SK-MEL-5 (cell line): ENCODE measurements around the gene NUP93. TPM values are rescaled to one million over a fixed set of nuclear protein-coding genes. Genes with fewer than 3 reads are reported as not detected.
A peak's percentile ranks its signal among the peaks of the same experiment; 100 is the strongest.

Experiments
- DNase-seq: peaks from one replicate; pipeline ENCODE4 v3.0.0-alpha.2; 2016; ENCODE audit warnings: low read depth, low spot score
- in situ Hi-C: cut with HindIII; loops from 2 replicates; pipeline ENCODE4 v1.10.0; 2016; ENCODE audit warnings: low sequenced_read_pairs, high pct_unique_total_duplicates, low pct_unique_long_range_greater_than_20kb
- total RNA-seq: library from RNA; depleted of rRNA; stranded (reverse); fragments of >200 nt; shearing (Covaris generic); gene quantifications from 2 replicates; pipeline ENCODE4 v1.2.3, GENCODE V29; 2014

The NUP93 gene
- total RNA-seq, 1 experiment from 2014 or later: 132 TPM

DNA sequence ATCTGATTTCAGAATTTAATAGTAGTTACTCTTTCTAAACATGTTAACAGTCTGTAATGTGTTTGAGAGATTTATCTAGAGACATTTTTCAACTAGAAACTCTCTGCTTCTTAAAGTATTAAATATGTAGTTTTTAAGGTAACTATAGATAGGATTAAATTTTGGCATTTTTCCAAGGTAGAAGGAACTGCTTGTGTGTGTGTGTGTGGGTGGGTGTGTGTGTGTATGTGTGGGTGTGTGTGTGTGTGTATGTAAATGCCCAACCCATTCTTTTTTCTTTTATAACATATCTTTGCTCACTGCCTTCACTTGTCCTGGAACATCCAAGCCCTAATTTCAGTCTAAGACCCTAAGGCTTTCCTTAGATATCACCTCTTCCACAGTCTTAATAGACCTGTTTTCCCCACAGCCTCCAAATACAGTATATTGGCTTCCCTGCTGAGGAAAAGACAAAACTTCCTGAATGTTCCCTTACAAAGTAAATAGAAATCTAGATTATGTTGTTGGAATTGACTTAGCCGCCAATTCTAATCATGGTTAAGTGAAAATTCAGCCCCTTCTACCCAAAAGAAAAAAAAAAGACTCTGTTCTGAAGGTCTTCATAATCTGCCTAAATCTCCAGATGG is 33.5 kb downstream of the NUP93 start:
- no peak for DNase-seq
- in situ Hi-C loops: no loop called here

DNA sequence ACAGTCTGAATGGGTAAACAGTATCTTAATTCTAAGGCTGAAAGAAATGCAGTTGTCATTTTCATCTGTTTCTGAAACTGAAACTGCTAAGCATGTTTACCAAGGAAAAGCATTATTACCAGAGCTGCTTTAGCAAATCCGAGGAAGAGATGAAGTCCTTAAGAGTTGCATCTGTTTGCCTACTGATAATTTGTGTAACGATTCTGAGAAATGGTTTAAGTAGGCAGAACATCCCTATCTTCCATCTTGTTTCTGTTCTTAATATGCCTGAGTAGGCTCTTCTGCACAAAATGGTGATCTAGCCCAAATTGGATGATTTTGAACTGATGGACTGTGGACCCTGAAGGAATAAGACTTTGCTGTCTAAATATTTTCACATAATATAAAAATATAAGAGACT is 34.9 kb downstream of the NUP93 start:
- no peak for DNase-seq
- in situ Hi-C loops: no loop called here

DNA sequence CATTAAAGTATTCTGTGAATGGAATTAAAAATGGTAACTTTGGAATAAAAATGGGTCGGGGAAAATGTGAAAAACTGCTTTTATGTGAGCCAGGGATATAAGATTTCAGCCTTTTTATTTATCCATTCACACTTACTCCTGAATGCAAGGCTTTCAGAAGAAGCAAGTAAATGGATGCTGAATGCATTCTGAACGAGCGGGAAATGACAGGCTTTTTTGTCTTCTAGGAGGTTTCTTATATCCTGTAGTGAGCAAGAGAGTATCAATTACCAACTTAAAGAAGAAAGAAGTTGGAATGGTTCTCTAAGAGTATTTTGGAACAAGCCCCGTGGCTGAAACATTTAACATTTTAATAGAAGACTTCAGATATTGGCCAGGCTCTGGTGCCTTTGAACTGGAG is 36.0 kb downstream of the NUP93 start:
- in situ Hi-C loops: no loop called here

DNA sequence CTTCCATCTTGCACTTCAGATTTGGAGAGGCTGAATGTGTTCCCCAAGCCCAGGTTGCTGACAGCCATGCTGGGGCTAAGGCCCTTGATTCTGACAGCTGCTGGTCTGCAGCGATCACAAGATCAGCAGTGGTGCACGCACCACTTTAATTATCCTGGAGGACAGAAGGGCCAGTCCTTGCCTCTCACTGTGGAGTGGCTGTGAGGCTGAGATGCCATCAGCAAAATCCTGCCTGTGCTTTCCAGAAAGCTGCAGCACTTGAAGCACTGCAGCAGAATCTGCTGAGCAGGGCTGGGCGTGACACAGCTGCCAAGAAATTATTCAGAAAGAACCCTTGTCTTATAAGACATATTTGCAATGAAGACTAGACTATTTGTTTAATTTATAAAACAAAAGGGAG is 37.1 kb downstream of the NUP93 start:
- in situ Hi-C loops: no loop called here
- no peak for DNase-seq

More for the DNA sequence above, 36.0 kb downstream of the NUP93 start:
- no peak for DNase-seq

DNA sequence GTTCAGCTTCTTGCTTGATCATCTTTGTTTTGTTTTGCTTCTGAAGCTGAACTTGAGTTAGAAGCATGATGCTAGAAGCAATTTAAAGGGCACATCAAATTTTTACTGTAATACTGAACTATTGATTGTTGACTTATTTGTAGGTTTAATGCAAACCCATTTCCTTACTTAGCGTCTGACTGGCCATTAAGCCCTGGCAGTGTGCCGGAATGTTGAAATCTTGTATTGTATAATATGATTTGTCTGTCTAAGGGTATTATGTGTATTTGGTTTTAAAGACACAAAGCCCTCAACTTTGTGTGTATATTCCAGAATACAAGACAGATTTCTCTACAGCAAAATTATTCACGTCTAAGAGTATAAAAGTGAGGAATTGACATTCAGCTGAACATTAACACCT is 39.7 kb downstream of the NUP93 start:
- DNase-seq: no peak
- in situ Hi-C loops: no loop called here

DNA sequence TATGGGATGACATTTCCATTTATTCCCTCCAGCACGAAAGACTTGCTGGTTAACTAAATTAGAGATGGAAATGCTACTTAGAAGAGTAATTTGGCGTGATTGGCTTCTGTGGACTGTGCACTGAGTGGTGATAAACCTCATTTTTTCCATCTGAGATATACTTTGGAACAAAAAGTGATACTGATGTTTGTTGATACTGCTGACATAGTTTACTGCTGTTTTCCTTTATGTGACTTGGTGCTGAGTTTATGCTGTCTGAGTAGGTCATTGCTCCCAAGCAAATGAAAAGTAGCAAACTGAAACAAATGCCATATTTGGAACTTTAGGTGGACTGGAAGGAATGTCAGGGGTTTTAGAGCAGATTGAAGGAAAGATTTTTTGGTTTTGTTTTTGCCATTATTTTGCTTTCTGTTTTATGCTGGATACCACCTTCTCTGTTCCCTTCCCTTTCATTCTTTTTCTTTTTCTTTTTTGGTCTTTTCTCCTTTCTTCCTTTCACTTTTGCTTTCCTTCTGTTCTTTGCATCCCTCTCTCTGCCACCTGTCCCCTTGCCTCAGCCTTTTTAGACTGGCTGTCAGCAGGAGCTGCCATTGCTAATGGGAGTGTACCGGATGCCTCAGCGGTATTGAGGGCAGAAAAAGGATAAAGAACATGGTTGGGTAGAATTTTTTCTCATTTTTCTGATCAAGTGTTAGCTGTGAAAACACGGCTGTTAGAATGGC is 41.8 kb downstream of the NUP93 start:
- DNase-seq: no peak
- in situ Hi-C loops: no loop called here

DNA sequence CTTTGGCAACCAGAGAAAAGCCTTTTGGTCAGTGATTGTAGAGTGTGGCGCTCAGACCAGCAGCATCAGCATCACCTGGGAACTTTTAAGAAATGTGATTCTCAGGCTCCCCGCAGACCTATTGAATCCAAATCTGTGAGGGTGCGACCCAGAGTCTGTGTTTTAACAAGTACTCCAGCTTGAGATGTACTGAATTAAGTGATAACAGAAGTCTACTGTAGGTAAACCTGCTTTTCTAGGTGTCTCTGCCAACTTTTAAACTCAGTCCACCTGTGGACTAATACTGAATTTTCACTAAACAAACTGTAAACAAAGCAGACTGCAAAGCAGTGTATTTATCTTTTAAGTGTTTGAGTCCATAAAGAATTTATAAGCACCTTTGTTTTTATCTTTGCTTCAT is 43.6 kb downstream of the NUP93 start:
- DNase-seq: no peak
- in situ Hi-C loops: no loop called here

DNA sequence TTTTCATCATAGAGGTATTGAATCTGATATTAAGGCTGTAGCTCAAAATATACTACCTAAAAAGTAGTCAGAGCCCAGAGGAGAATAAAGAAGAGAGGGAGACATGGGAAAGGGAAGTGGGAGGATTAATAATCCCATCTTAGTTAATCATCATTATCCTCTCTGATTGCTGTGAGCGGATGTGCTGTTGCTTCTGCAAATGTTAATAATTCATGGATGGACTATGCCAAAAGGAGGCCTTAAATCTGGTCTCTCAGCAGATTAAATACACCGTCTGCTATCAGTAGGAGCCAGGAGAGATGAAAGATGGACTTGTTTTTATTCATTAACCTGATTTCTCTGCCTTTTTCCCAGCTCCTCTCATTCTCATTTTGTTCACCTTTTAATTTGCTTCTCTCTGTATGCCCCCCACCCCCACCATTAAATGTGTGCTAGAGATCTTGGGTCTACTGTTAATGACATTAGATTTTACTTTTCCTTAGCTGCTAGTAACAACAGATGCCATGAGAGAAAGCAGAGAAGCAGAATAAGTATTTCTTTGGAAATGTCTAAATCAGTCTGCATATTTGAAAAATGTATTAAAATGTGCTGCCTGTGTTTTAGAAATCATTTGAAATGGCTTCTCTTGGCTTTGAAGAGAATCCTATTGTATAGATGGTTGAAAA is 44.2 kb downstream of the NUP93 start:
- no peak for DNase-seq
- in situ Hi-C loops: no loop called here

DNA sequence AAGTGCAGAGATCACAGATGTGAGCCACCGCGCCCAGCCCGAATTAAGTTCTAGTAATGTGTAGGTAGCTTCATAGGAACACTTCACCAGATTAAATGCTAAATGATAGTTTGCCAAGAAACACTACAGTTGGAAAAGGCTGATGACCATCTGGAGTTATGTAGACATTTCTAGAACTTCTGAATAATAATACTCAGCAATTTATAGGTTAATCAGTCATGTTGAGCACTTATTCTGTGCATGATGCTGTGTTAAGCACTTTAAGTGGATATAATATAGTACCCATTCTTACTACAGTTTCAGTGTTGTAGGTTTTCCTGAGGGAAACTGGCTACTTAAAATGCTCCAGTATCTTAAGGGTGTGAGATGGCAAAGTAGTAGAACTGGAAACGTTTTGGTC is 45.2 kb downstream of the NUP93 start:
- in situ Hi-C loops: no loop called here
- DNase-seq: no peak

DNA sequence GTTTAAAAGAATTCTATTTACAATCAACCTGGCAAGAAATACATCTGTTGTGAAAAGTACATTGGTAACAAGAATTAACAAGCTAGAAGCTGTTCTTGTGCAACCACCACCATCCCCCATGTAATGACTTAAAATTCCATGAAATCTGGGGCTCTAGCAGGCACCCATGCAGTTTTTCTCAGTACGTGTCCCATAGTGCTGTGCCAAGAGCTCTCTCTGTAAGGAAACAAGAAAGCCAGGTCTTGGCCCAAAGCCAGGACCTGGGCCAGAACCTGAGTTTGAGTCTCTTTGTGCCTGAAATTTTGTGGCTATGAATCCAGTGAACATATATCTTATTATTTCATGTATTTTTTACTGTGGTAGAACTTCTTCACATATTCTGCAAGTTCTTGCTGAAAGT is 46.6 kb downstream of the NUP93 start:
- in situ Hi-C loops: no loop called here
- no peak for DNase-seq

DNA sequence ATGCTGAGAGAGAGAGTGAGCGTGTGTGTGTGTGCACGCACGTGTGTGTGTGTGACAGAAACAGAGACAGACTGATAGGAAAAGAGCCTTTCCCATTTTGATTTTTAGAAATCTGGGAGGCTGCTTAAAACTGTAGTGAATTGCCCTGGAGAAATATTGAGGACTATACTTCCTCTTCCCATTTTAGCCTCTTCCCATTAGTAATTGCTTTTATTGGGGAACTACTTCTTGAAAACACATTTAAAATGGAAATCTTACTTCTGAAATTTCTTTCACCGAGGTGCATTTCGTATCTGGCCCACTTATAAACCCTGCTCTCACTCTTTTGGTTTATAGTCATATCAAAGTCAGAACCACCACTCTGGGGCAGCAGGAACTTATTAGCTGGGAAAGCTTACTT is 47.1 kb downstream of the NUP93 start:
- in situ Hi-C loops: no loop called here

DNA sequence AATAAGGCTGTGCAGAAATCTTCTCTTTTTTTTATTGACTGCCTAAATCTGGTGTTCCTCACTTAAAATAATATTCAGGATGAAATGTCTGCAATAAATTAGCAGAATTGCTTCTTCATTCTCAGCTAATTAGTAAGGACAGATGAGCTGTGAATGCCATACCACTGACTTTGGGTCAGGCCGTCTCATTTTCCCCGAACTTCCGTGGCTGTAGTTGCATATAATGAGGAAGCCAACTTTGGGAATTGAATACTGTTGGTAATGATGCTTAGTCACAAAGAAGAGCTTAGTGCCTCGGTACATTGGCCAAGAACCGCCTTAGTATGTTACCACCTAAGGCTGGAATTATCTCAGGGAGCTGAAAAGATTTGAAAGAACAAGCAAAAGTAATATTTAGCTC is 47.6 kb downstream of the NUP93 start:
- in situ Hi-C loops: no loop called here

More for the DNA sequence above, 47.1 kb downstream of the NUP93 start:
- no peak for DNase-seq

DNA sequence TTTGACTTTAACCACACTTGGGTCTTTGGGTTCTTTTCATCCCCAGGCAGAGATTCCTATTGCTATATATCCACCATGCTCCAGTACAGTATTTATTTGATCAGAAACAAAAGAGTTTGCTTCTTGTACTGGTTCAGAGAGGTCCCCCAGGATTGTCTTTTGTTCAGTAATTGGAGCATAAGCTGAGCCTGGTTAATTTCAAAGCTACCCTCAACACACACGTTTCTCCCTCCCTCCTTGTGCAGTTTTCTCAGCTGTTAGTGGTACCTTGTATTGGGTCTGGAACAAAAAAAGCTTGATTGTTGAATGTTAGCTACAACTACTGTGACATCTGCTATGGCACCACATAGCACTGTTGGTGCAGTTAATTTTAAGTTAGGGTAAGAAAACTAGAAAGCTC is 50.0 kb downstream of the NUP93 start:
- in situ Hi-C loops: no loop called here
- no peak for DNase-seq

More for the DNA sequence above, 47.6 kb downstream of the NUP93 start:
- no peak for DNase-seq

DNA sequence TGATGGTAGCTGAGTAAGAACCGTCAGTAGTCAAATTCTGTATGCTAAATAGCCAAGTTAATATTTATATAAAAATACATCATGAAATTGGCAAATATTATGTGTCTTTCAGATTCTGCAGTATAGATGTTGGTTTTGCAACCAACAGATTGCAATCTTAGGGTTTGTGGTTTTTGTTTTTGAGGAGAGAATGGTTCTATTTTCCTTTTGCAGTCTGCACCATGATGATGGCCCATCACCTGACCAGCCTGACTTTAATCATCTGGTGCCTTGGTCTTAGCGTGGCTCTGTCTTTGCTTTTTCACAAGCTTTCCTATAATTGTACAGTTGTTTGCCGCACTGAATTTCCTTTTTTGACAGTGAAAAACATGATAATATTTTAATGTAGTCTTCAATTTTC is 50.7 kb downstream of the NUP93 start:
- peak; percentile 79 for DNase-seq
- in situ Hi-C loops: no loop called here

DNA sequence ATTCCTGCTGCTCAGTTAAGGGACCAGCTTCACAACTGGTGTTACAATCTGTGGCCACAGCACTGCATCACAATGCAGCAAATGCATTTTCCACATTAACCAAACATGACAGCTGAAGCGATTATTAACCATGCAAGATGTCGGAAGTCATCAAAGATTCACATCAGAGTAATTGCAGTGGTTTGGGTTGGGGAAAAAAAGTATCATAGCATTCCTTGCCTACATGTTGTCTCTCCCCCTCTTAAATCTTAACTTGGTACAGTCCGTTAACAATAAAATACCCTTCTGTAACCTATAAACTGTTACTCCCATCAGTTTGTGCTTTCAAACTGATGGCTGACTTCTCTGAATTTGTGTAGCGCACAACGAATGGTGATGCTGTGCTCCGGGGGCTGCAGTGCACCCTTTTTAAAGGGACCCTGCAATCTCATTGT is 51.6 kb downstream of the NUP93 start:
- in situ Hi-C loops: no loop called here

DNA sequence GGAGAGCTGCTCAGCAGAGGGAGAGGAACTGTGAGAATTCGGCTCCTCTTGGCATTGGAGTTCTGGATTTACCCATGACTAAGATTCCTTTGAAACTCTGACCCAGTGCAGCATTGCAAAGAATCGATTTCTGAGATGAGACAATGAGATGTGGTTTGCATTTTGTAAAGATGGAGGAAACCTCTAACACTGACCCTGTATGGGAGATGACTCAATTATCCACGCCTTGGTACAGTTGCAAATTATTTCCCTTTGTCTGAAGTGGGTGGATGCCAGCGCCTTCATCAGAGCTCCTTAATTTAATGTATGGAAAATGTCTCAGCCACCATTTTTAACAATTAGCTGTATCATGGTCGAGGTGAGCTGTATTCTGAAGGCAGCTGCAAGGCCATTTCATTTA is 53.4 kb downstream of the NUP93 start:
- DNase-seq: no peak

More for the DNA sequence above, 51.6 kb downstream of the NUP93 start:
- peak; percentile 57 for DNase-seq

DNA sequence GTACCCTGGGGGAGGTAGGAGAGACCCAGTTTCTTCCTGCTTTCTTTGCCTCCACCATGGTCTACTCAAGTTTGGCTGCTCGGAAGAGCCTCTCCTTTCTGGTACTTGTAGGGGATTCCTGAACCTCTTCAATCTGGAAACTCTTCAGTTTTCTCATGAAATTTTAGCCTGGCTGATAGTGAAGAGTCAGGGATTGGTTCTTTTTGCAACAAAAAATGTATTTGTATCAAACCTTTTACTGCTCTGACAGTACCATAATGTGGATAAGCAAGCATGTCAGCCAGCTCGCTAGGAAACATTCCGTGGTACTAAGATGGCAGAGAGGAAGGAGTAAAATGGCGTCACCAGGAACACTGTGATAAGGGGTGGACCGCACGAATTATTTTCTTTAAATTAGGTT is 55.4 kb downstream of the NUP93 start:
- no peak for DNase-seq
- in situ Hi-C loops: no loop called here

More for the DNA sequence above, 53.4 kb downstream of the NUP93 start:
- in situ Hi-C loops: no loop called here

DNA sequence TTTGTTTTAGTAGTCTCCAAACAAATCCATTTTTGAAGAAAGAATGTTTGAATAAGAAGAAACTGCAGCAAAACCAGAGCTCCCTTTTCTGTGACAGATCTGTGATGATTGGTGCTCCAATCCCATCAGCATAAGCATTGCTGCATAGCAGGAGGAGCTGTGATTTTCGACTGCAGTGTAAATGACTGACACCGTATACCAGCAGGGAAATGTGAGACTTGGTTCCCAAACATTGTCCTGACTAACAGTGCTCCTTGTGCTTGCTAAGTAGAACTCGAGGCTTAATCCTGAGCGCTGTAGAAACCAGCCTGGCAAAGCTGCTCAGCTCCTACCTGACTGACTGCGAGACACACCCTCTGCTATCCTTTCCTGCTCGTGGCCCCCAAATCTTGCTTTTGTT is 57.2 kb downstream of the NUP93 start:
- DNase-seq: no peak
- in situ Hi-C loops: no loop called here

DNA sequence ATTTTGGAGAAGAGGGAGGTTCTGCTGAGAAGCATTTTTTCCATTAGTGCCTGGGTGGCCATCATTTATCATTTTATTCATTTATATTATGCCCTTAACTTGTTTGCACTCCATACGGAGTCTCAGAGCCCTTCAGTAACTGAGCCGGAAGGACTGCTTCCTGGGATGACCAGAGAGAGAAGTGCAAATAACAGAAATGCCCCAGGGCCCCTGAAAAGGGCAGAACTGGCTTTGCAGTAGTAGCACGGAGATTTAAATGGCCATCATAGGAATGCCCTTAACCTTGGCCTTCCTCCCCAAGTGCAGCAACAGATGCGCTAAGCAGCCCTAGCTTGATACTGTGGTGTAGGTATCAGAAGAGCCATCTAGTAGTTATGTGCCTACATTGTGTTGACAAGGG is 58.5 kb downstream of the NUP93 start:
- DNase-seq: no peak
- in situ Hi-C loops: no loop called here
